ENCODE results near the gene SCGB1A1.

DNA sequence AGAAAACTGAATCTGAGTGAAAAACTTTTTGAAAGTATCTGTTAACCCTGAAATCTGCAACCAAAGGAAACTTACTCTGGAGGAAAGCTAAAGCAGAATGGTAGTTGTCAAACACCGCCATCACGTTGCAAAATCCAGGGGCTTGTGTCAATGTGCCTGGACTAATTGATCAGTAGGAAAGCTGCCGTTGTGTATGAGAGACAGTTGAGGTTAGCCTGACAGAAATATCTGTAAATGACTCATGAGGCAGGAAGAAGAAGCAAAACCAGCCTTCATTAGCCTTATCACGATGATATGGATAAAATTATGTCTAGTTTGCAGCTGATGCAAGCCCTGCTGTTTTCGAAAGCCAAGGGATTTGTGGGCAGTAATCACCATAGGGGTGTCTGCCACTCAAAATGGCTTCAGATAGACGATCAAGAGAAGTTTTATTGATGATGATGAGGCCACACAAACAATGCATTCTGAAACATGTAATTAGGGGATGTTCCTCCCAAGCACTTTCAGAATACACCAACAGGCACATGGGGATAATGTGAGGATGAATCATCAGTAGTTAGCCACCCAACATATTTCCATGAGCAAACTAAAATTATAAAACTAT is 8.9 kb downstream of the SCGB1A1 start:
- no peak for TF ChIP-seq SP1 (IDR thresholded peaks at IDR 0.05)
- TF ChIP-seq SUZ12 (IDR thresholded peaks at IDR 0.05), result no peak
- no peak for TF ChIP-seq FOXA1 (IDR thresholded peaks at IDR 0.05)
- no peak for TF ChIP-seq HDGF (IDR thresholded peaks at IDR 0.05; ENCODE audit: borderline replicate concordance)
- no peak for TF ChIP-seq LEF1 (IDR thresholded peaks at IDR 0.05; ENCODE audit: borderline replicate concordance)
- TF ChIP-seq BHLHE40 (IDR thresholded peaks at IDR 0.05; ENCODE audit: borderline replicate concordance), result no peak
- no peak for TF ChIP-seq FOXM1 (IDR thresholded peaks at IDR 0.05; ENCODE audit: borderline replicate concordance)
- no peak for TF ChIP-seq TARDBP (IDR thresholded peaks at IDR 0.05)
- no peak for TF ChIP-seq NFRKB (IDR thresholded peaks at IDR 0.05)

Data from HEK293T (cell line).